GM12878 (cell line): Measurements from ENCODE around the gene RAB6B. TPM values are rescaled to one million over a fixed set of nuclear protein-coding genes. Genes with fewer than 3 reads are reported as not detected.

ENCODE experiments used
- ATAC-seq: fragments of 200-7000 bp; cut with Tn5 transposase; 3 replicates; pipeline ENCODE4 v1.9.1; 2020; ENCODE audit warnings: mild to moderate bottlenecking, moderate library complexity
- BruUV-seq: library from RNA; stranded (reverse); fragments of 400-500 nt; replicated peaks from 2 replicates; lab custom pipeline; 2021; lab: Mats Ljungman, UMichigan
- CTCF ChIA-PET: fragments of 300-600 bp; sonication (Branson Sonifier 250); formaldehyde crosslinking; extraction: SDS; loops from one replicate; lab custom pipeline; 2021; ENCODE audit warnings: inconsistent platforms; lab: Yijun Ruan, JAX
- POLR2A ChIA-PET: fragments of 350-600 bp; formaldehyde crosslinking; extraction: SDS; loops from one replicate; lab custom pipeline; 2021; ENCODE audit warnings: inconsistent platforms; lab: Charles Lee
- RAD21 ChIA-PET: fragments of 300-600 bp; sonication (Branson Sonifier 250); formaldehyde crosslinking; loops from one replicate; lab custom pipeline; 2023; ENCODE audit warnings: antibody characterized with exemption; ENCODE audit not compliant: unreplicated experiment; lab: Charles Lee
- SMC1A ChIA-PET: fragments of 300-600 bp; sonication (Branson Sonifier 250); formaldehyde crosslinking; loops from one replicate; lab custom pipeline; 2023; ENCODE audit not compliant: unreplicated experiment, uncharacterized antibody; lab: Charles Lee
- DNase-seq: peaks from one replicate; pipeline ENCODE4 v3.0.0-alpha.2; 2011; ENCODE audit warnings: low read depth, low spot score
- FAIRE-seq: peaks from 3 replicates; lab custom pipeline; 2011; peaks lifted over from hg19 to GRCh38; lab: Jason Lieb, UNC
- H2AFZ ChIP-seq: 2 replicates; pipeline ENCODE4 v1.6.0; 2011; ENCODE audit warnings: low read depth, low read length, control low read depth; ENCODE audit not compliant: control insufficient read depth
- H3K27ac ChIP-seq: 2 replicates; pipeline ENCODE4 v1.5.1; 2011; ENCODE audit warnings: control low read depth; ENCODE audit not compliant: control insufficient read depth, insufficient read depth
- H3K27me3 ChIP-seq, 2 experiments: replicated peaks in 1 of 2; 2 replicates each; pipeline versions ENCODE4 v1.6.0 to v1.6.1; 2011; ENCODE audit warnings: low read length in 1 of 2; ENCODE audit not compliant: control insufficient read depth in 2 of 2, insufficient read depth in 2 of 2
- H3K36me3 ChIP-seq, 2 experiments: 2 replicates each; pipeline ENCODE4 v1.5.1; 2011; ENCODE audit warnings: low read length in 1 of 2; ENCODE audit not compliant: control insufficient read depth in 2 of 2, insufficient read depth in 2 of 2
- H3K4me1 ChIP-seq: 2 replicates; pipeline ENCODE4 v1.6.1; 2011; ENCODE audit warnings: mild to moderate bottlenecking, low read length, moderate library complexity, mixed read lengths; ENCODE audit not compliant: control insufficient read depth, insufficient read depth
- H3K4me2 ChIP-seq: 2 replicates; pipeline ENCODE4 v1.6.0; 2011; ENCODE audit warnings: control low read depth; ENCODE audit not compliant: control insufficient read depth, insufficient read depth
- H3K4me3 ChIP-seq: fragments of 200-600 bp; sonication (generic); 2 replicates; pipeline ENCODE4 v1.5.1; 2016
- H3K79me2 ChIP-seq: 2 replicates; pipeline ENCODE4 v1.6.0; 2011; ENCODE audit warnings: low read length; ENCODE audit not compliant: control insufficient read depth, insufficient read depth
- H3K9ac ChIP-seq: 2 replicates; pipeline ENCODE4 v1.8.0; 2011; ENCODE audit warnings: low read length, control low read depth, mixed read lengths; ENCODE audit not compliant: control insufficient read depth, insufficient read depth
- H3K9me3 ChIP-seq: replicated peaks from 3 replicates; pipeline ENCODE4 v1.5.1; 2011; ENCODE audit warnings: mild to moderate bottlenecking, low read length; ENCODE audit not compliant: control insufficient read depth, insufficient read depth
- H4K20me1 ChIP-seq: 2 replicates; pipeline ENCODE4 v1.6.0; 2011; ENCODE audit not compliant: control insufficient read depth, insufficient read depth
- BCL11A ChIP-seq: IDR thresholded peaks from 2 replicates; pipeline ENCODE4 v1.6.1; 2011; ENCODE audit warnings: low read depth, low read length
- ETV6 ChIP-seq, 2 experiments: fragments of 450-650 bp in 1 of 2; IDR thresholded peaks in 1 of 2; conservative IDR thresholded peaks in 1 of 2; 2 replicates each; pipeline ENCODE4 v1.6.1; 2014; ENCODE audit warnings: antibody characterized with exemption in 1 of 2, borderline replicate concordance in 1 of 2, low read depth in 1 of 2, mild to moderate bottlenecking in 1 of 2, moderate library complexity in 1 of 2
- RELA ChIP-seq: fragments of 450-650 bp; IDR thresholded peaks from 2 replicates; pipeline ENCODE4 v1.8.0; 2014; ENCODE audit warnings: borderline replicate concordance; ENCODE audit not compliant: partially characterized antibody
- RFX5 ChIP-seq: IDR thresholded peaks from 2 replicates; pipeline ENCODE4 v1.6.1; 2011; ENCODE audit warnings: low read depth, low read length, improper control_type of control experiment
- SIX5 ChIP-seq: IDR thresholded peaks from 2 replicates; pipeline ENCODE4 v1.6.1; 2011; ENCODE audit warnings: mild to moderate bottlenecking, low read depth, low read length, moderate library complexity; ENCODE audit not compliant: severe bottlenecking
- TCF7 ChIP-seq: IDR thresholded peaks from 2 replicates; pipeline ENCODE4 v1.6.1; 2014; ENCODE audit warnings: antibody characterized with exemption, borderline replicate concordance
- ZNF207 ChIP-seq: fragments of 450-650 bp; IDR thresholded peaks from 2 replicates; pipeline ENCODE4 v1.6.1; 2014; ENCODE audit warnings: antibody characterized with exemption, mild to moderate bottlenecking, borderline replicate concordance
- whole genome bisulfite sequencing: methylation state at CpG from one replicate; pipeline ENCODE4 v1.1.6; 2016; ENCODE audit warnings: low lambda C conversion rate; ENCODE audit not compliant: insufficient replicate concordance, insufficient coverage; ENCODE audit errors: missing lambda C conversion rate; 5-methylcytosine and 5-hydroxymethylcytosine counted together
- in situ Hi-C: fragments of 300-500 bp; cut with MboI; formaldehyde crosslinking; loops from 9 replicates; pipeline ENCODE4 v1.14.3; 2018; ENCODE audit warnings: mixed read lengths
- intact Hi-C: fragments of 100-400 bp; cut with micrococcal nuclease; formaldehyde crosslinking; loops from one replicate; pipeline ENCODE4 v1.14.2; 2022; ENCODE audit not compliant: unreplicated experiment
- polyA plus RNA-seq, 11 experiments: library from polyadenylated mRNA; depleted of rRNA in 4 of 11; unstranded in 6 of 11; stranded (reverse) in 5 of 11; fragments of >200 nt; fragmentation: Nextera tagmentation in 4 of 11; fragmentation: Illumina TruSeq in 1 of 11; extraction: Ambion mirVana in 4 of 11; extraction: Trizol in 1 of 11; gene quantifications; 1 replicate in 1 of 11; 2 replicates in 10 of 11; pipeline versions ENCODE4 v1.2.1 to v1.2.3, GENCODE V29; 2011 to 2016; ENCODE audit warnings: inconsistent platforms in 2 of 11, missing spikeins in 2 of 11, low read depth in 1 of 11
- total RNA-seq, 4 experiments: library from RNA; depleted of rRNA in 3 of 4; stranded (reverse); fragments of >200 nt in 3 of 4; fragmentation: Illumina TruSeq in 1 of 4; extraction: Trizol in 1 of 4; gene quantifications; 2 replicates each; pipeline versions ENCODE4 v1.2.1 to v1.2.3, GENCODE V29; 2013 to 2021

RAB6B gene
- total and polyA plus RNA-seq, 10 of the 15 experiments (the other 5 are each of a cell fraction or from before 2014, with no cell fraction given) = 0.01 to 0.16 (median 0.04) TPM; not detected in 5

GRCh38 chr3:133932009-133932408, 36.3 kb upstream of the RAB6B start:
- Histone ChIP-seq H4K20me1 (no peaks in the 10 kb centered on the region), H3K4me3 (no peak overlapping the region), H3K9me3 (no peaks in the 10 kb centered on the region), H3K4me2 (no peak overlapping the region), H3K4me1 (peaks cover 2% of the 10 kb centered on the region), H3K27me3 (no peaks in the 10 kb centered on the region; a peak in 2 of 4 replicates), H3K36me3 (no peaks in the 10 kb centered on the region), H2AFZ (no peak overlapping the region), H3K79me2 (no peaks in the 10 kb centered on the region), H3K9ac (no peak overlapping the region), H3K27ac (no peak overlapping the region)
- FAIRE-seq (no peak), DNase-seq (no peak), ATAC-seq (no peak)
- ChIA-PET SMC1A (interaction anchor here (1.1 to 2.1 kb wide), 2 partner anchors 280 to 286 kb away, joined by 3 to 9 read pairs; no protein-coding TSS in a partner anchor), POLR2A (no interaction called here), RAD21 (no interaction called here), CTCF (interaction anchor here (6.0 kb wide), 1 partner anchor 280 kb away, joined by 37 read pairs; no protein-coding TSS in a partner anchor)
- 63% methylated on average over 6 of the region's 6 CpGs for WGBS
- TF ChIP-seq RFX5 (no peak), BCL11A (no peak), ETV6 (conservative IDR thresholded peaks at IDR 0.05 in 1 of 2, IDR thresholded peaks at IDR 0.05 in 1 of 2; ENCODE audit: borderline replicate concordance in 1 of 2, low read depth in 1 of 2) (no peak), RELA (no peak), ZNF207 (no peak), TCF7 (no peak), SIX5 (no peak)
- intact Hi-C loops = loop anchor here (5.0 kb wide), 1 partner anchor 260 kb away; no protein-coding TSS in a partner anchor
- no TSS peak for BruUV-seq
- in situ Hi-C loops = loop anchor here (10.0 kb wide), 2 partner anchors 283 to 1197 kb away; no protein-coding TSS in a partner anchor
